ENCODE measurements around the gene PLXDC2.
"Not testable (repeated sequence)": the region's sequence is repeated elsewhere in the genome, so short reads cannot be mapped to it uniquely, and the experiment has no call there.

PLXDC2 gene

GRCh38 chr10:19986591-19986990, 170.4 kb downstream of the PLXDC2 start:
- DNase-seq = no peak

- DNase-seq = no peak
Observed at GRCh38 chr10:19987931-19988330, 171.7 kb downstream of the PLXDC2 start.

DNA sequence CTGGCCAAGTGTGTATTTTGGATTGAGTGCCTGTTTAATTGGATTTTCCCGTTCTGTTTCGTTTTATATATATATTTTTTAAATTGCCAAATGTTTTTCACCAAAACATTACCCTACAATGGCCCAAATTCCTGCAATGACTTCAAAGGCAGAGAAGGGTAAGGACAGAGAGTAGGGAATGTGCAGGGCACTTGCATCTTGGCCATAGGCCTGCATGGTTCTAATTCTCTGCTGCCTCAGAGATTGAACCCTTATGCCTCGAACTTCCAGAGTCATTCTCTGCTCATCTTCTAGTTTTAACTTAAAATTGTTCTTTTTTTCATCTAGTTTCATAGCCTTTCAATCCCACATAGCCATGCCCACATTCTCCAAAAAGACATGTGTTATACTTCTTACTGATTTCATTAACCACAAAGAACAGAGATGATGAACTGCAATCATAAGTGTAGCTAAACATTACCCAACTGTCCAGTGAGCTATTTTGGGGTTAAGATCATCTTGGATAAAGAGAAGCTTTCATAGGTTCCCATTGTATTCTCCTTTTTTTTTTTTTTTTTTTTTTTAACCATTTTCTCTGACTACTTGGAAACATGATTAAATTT, 177.6 kb downstream of the PLXDC2 start:
- no peak for DNase-seq

DNA sequence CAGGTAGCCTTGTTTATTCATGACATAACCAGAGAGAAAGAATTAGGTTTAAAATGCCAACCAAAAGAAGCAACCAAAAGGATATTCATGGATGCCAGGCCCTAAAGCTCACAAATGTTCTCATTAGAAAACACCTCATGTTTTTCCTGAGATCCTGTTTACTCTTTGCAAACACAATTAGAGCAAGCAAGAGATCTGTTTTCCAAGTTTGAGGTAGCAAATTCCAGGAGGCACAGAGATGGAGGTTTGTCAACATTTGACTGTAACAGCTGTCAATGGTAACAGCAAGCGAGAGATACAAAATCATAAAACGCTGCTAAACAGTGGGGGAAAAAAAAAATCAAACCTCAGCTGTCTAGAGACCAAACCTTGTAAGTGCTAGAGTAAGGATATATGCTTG, 182.2 kb downstream of the PLXDC2 start:
- DNase-seq = no peak

DNA sequence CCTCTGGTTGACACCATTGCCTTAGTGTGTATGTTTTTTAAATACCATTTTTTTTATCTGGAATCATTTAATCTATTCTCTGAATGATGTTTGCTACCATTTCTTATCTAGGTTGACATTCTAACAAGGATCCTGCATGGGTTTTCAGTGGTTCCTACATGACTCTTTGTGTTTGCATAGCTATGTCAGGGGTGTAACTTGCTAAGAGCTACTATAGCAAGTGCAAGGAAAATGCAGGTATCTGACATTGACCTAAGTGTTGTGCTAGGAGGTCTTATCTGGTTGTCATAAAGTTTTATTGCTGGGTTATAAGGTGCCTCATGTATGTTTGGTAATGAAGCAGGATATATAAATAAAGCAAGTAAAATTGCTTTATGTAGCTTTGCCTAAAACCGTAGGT, 183.2 kb downstream of the PLXDC2 start:
- DNase-seq = no peak

DNA sequence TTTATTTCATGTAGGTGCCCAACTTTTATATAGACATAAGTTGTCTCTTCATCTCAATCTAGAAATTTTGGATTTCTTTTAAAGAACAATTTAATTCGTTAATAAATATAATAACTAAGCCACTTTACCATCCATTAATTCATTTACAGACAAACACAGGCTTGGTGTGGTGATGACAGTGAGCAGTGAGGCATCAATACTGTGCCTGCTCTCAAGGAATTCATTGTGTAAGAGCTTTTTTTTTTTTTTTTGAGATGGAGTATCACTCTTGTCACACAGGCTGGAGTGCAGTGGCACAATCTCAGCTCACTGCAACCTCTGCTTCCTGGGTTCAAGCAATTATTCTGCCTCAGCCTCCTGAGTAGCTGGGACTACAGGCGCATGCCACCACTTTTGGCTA, 185.8 kb downstream of the PLXDC2 start:
- not testable (repeated sequence) for DNase-seq

DNA sequence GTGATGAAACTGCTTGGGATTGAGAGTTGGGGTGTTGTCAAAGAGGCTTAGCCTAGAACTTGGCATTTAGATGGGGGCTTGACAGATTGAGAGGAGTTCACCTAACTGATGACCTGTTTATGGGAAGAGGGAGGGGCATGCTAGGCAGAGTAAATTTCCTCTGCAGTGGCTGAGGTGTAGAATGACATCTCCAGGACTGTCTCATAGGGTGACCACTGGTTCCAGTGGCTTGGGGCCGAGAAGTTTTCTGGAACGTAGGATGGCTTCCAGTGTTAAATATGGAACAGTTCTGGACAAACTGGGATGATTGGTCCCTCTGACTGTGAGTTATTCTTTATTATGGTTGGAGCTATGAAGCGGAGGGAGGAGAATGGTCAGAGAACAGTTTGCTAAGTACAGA, 186.4 kb downstream of the PLXDC2 start:
- no peak for DNase-seq

DNA sequence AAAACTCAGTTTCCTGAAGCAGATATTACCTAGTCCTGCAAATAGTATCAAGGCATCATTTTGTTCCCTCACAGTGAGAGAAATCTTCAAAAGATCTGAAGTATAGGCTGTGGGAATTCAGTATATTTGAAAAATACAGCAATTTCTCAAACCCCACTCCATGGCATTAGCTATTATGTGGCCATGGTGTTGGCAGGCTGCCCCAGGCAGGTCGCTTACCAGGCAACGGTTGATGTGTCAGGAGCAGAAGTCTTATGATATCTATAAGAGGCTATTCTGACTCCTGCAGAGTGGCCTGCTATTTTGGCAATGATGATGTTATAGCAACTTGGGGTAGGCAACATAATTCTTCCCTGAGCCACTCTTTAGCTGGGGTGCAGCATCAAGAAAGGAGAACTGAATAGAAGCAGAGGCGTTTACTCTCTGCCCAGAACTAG, 187.9 kb downstream of the PLXDC2 start:
- no peak for DNase-seq

DNA sequence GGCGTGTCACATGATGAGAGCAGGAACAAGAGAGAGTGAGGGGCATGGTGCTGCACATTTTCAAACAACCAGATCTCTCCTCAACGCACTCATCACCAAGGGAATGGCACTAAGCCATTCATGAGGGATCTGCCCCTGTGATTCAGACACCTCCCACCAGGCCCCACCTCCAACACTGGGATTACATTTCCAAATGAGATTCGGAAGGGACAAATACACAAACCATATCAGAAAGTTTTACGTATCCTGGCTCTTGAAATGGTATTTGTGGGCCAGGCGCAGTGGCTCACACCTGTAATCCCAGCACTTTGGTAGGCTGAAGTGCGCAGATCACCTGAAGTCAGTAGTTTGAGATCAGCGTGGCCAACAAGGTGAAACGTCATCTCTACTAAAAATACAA, 189.4 kb downstream of the PLXDC2 start:
- no peak for DNase-seq

- DNase-seq = no peak
Observed at GRCh38 chr10:20006169-20006870, 190.1 kb downstream of the PLXDC2 start.

DNA sequence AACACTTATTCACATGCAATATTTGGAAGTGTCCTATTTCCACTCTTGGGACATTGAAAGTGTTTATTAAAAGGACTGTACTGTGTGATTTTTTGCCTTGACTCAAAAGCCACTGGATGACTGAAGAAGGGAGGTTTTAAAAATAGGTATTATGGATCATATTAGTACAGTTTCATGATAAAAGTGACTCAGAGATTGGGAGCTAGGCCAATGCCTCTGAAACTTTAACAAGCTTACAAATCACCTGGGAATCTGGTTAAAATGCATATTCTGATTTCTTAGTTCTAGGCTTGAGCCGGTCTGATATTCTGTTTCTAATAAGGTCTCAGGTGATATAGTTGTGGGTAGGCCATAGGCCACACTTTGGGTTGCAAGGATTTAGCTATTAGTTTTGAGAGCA, 191.2 kb downstream of the PLXDC2 start:
- no peak for DNase-seq

GRCh38 chr10:20013991-20014750, 197.9 kb downstream of the PLXDC2 start:
- DNase-seq = no peak

DNA sequence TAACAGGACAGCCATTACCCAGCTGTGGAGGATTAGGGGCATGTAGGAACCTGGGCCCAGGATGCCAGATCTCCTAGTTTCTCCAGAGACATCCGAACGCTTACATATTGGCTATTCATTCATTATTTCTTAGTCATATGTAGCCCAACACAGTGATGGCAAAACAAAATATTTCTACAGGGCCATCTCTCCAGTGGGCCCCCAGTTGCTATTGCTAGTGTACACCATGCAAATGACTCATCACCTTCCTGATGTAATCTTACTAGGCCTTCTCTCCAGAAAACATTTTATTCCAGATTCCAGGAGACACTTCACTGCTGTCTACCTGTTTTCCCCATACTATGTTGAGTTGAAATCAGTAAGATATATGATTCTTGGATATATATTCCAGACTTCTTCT, 201.7 kb downstream of the PLXDC2 start:
- DNase-seq = no peak

- DNase-seq = no peak
Observed at GRCh38 chr10:20020677-20021076, 204.4 kb downstream of the PLXDC2 start.

- DNase-seq = no peak
Observed at GRCh38 chr10:20029523-20029922, 213.3 kb downstream of the PLXDC2 start.

GRCh38 chr10:20033476-20033875, 217.2 kb downstream of the PLXDC2 start:
- no peak for DNase-seq

DNA sequence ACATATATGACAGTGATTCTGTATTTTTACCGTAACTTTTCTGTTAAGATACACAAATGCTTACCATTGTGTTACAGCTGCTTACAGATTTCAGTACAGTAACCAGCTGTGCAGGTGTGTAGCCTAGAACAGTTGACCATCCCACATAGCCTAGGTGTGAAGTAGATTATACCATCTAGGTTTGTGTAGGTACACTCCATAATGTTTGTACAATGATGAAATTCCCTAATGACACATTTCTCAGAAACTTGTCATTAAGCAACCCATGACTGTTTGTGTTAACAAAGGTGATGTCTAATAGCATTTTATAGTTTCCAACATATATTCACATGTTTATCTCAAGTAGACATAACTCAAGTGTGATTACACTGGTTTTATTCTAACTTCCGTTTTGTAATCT, 218.5 kb downstream of the PLXDC2 start:
- no peak for DNase-seq

- no peak for DNase-seq
Observed at GRCh38 chr10:20040012-20040411, 223.8 kb downstream of the PLXDC2 start.

- no peak for DNase-seq
Observed at GRCh38 chr10:20041931-20042330, 225.7 kb downstream of the PLXDC2 start.

DNA sequence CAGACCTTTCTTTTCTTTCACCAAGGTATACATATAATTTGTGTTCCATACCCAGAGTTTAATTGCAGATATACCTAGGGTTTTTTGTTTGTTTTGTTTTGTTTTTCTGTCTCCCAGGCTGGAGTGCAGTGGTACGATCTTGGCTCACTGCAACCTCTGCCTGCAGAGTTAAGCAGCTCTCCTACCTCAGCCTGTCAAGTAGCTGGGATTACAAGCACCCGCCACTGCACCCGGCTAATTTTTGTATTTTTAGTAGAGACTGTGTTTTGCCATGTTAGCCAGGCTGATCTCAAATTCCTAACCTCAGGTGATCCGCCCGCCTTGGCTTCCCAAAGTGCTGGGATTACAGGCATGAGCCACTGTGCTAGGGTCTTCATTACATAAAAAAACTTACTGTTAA, 228.9 kb downstream of the PLXDC2 start:
- DNase-seq = not testable (repeated sequence)

DNA sequence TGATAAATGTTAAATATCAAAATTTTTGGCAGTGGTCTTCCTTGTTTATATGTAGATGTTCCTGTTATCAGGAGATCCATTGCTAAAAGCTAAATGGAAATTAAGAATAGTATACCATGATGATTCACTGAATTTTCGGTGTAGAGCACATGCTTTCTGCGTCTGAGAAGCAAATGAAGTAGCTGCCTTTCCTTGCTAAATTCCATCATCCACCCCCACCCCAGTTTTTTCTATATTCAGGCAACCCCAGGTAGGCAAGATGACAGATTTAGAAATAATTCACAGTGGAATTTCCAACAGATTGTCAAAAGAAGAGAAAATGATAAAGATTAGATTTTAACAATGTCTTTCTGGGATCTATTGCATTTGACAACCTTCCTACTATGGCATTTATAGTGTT, 231.9 kb downstream of the PLXDC2 start:
- no peak for DNase-seq

DNA sequence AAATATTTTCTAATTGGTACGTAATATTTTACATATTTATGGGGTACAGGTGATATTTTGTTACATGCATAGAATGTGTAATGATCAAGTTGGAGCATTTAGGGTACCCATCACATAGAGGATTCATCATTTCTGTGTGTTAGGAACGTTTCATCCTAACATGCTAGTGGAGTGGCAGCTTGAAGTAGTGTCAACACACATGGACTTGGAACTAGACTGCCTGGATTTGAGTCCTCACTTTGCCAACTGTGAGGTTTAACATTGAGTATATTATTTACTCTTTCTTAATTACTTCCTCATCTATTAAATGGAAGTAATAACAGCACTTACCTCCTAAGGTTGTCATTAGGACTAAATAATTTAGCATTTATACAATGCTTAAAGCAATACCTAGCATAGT, 241.9 kb downstream of the PLXDC2 start:
- DNase-seq = no peak

GRCh38 chr10:20059084-20059835, 243.0 kb downstream of the PLXDC2 start:
- DNase-seq = no peak

Measured in NCI-H187 (cell line).